Gastroesophageal sphincter (tissue), 4 donors: ENCODE measurements around the gene SLC2A4. TPM values are rescaled to one million over a fixed set of nuclear protein-coding genes. Genes with fewer than 3 reads are reported as not detected.
"Not testable (repeated sequence)": the region's sequence is repeated elsewhere in the genome, so short reads cannot be mapped to it uniquely, and the experiment has no call there.

ENCODE experiments used
- ATAC-seq: fragments of 150-250 bp; one replicate; pipeline ENCODE4 v1.9.1; 2016; ENCODE audit warnings: mild to moderate bottlenecking, moderate library complexity
- H3K27ac ChIP-seq, 4 donors: fragments of 200-600 bp; sonication (generic) in 3 of 4; 1 replicate in 3 of 4; 2 replicates in 1 of 4; pipeline ENCODE4 v1.5.1; 2016 to 2019
- H3K27me3 ChIP-seq: fragments of 200-600 bp; sonication (generic); one replicate; pipeline ENCODE4 v1.5.1; 2019
- H3K36me3 ChIP-seq, 2 donors: fragments of 200-600 bp; sonication (generic); one replicate each; pipeline ENCODE4 v1.5.1; 2019; ENCODE audit warnings: control low read depth in 1 of 2
- H3K4me1 ChIP-seq, 3 donors: fragments of 200-600 bp; sonication (generic); 1 replicate in 2 of 3; 2 replicates in 1 of 3; pipeline ENCODE4 v1.5.1; 2016 to 2019; ENCODE audit warnings: control low read depth in 2 of 3
- H3K4me3 ChIP-seq, 2 donors: fragments of 200-600 bp; sonication (generic); one replicate each; pipeline ENCODE4 v1.5.1; 2019; ENCODE audit warnings: mild to moderate bottlenecking in 1 of 2, moderate library complexity in 1 of 2
- H3K9me3 ChIP-seq, 3 donors: fragments of 200-600 bp; sonication (generic); one replicate each; pipeline ENCODE4 v1.5.1; 2017 to 2019; ENCODE audit warnings: control low read depth in 2 of 3
- EP300 ChIP-seq: sonication (generic); formaldehyde crosslinking; IDR thresholded peaks from one replicate; pipeline ENCODE4 v1.6.1; 2017; ENCODE audit warnings: antibody characterized with exemption, mild to moderate bottlenecking
- POLR2A ChIP-seq, 2 donors: fragments of 450-650 bp; IDR thresholded peaks; one replicate each; pipeline ENCODE4 v1.6.1; 2017; ENCODE audit warnings: antibody characterized with exemption in 2 of 2, mild to moderate bottlenecking in 2 of 2, moderate library complexity in 1 of 2
- POLR2AphosphoS5 ChIP-seq: sonication (generic); formaldehyde crosslinking; IDR thresholded peaks from one replicate; pipeline ENCODE4 v1.6.1; 2017; ENCODE audit warnings: antibody characterized with exemption
- WGBS, 2 donors: methylation state at CpG; one replicate each; pipeline ENCODE4 v1.1.5; 2018; ENCODE audit warnings: low coverage in 1 of 2; 5-methylcytosine and 5-hydroxymethylcytosine counted together
- total RNA-seq, 4 donors: library from RNA; depleted of rRNA; stranded (reverse); fragments of >200 nt; gene quantifications; one replicate each; pipeline ENCODE4 v1.1.0, GENCODE V29; 2016
- TF ChIP-seq, protein P1 (sequence below), 4 experiments: fragments of 200-600 bp in 2 of 4; fragments of 450-650 bp in 2 of 4; sonication (generic) in 1 of 4; IDR thresholded peaks; one replicate each; pipeline ENCODE4 v1.5.1; 2017 to 2019; ENCODE audit warnings: antibody characterized with exemption in 4 of 4, mild to moderate bottlenecking in 2 of 4, moderate library complexity in 2 of 4

SLC2A4 gene
- total RNA-seq, 4 donors from 2014 or later: 71.8 to 200 (median 149) TPM

- TF ChIP-seq POLR2AphosphoS5 (no peak), POLR2A (IDR thresholded peaks at IDR 0.05) (no peak), EP300 (no peak)
- TF ChIP-seq, protein P1, sequence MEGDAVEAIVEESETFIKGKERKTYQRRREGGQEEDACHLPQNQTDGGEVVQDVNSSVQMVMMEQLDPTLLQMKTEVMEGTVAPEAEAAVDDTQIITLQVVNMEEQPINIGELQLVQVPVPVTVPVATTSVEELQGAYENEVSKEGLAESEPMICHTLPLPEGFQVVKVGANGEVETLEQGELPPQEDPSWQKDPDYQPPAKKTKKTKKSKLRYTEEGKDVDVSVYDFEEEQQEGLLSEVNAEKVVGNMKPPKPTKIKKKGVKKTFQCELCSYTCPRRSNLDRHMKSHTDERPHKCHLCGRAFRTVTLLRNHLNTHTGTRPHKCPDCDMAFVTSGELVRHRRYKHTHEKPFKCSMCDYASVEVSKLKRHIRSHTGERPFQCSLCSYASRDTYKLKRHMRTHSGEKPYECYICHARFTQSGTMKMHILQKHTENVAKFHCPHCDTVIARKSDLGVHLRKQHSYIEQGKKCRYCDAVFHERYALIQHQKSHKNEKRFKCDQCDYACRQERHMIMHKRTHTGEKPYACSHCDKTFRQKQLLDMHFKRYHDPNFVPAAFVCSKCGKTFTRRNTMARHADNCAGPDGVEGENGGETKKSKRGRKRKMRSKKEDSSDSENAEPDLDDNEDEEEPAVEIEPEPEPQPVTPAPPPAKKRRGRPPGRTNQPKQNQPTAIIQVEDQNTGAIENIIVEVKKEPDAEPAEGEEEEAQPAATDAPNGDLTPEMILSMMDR (IDR thresholded peaks at IDR 0.05): no peak
- Histone ChIP-seq H3K4me3 (peak overlapping the region; percentile 60 to 63), H3K27me3 (peaks cover 22% of the 10 kb centered on the region), H3K27ac (peak overlapping the region; percentile 72 to 96 (median 90)), H3K4me1 (peaks cover 0 to 31% (median 14%) of the 10 kb centered on the region in 3 donors), H3K36me3 (peaks cover 0 to 15% of the 10 kb centered on the region in 2 donors), H3K9me3 (no peaks in the 10 kb centered on the region)
- ATAC-seq: no peak
- WGBS, 2 donors: 100% methylated on average over 1 of the region's 13 CpGs; no CpG with 5 or more reads in 1 of the 2 donors
Measured at GRCh38 chr17:7330638-7331015, 49.1 kb downstream of the SLC2A4 start.

- Histone ChIP-seq H3K36me3 (peaks cover 0 to under 1% of the 10 kb centered on the region in 2 donors), H3K27ac (no peak overlapping the region), H3K4me1 (peaks cover 0 to 29% (median 14%) of the 10 kb centered on the region in 3 donors), H3K27me3 (peaks cover 37% of the 10 kb centered on the region), H3K4me3 (no peak overlapping the region), H3K9me3 (no peaks in the 10 kb centered on the region)
- TF ChIP-seq EP300 (no peak), POLR2AphosphoS5 (no peak), POLR2A (IDR thresholded peaks at IDR 0.05) (no peak)
- TF ChIP-seq, protein P1 (IDR thresholded peaks at IDR 0.05): no peak
- no peak for ATAC-seq
- 33 to 40% methylated on average over 2 to 3 of the region's 7 CpGs for WGBS, 2 donors
Measured at GRCh38 chr17:7332111-7332510, 50.6 kb downstream of the SLC2A4 start.

DNA sequence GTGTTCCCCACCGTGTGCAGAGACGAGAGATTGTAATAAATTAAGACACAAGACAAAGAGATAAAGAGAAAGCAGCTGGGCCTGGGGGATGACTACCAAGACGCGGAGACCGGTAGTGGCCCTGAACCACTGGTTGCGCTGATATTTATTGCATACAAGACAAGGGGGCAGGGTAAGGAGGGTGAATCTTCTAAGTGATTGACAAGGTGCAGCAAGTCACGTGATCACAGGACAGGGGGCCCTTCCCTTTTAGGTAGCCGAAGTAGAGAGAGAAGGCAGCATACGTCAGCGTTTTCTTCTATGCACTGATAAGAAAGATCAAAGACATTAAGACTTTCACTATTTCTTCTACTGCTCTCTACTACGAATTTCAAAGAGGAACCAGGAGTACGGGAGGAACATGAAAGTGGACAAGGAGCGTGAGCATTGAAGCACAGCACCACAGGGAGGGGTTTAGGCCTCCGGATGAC, 51.1 kb downstream of the SLC2A4 start:
- H3K27ac ChIP-seq, H3K9me3 ChIP-seq, H3K36me3 ChIP-seq, ATAC-seq, H3K4me3 ChIP-seq: not testable (repeated sequence)
- H3K4me1 ChIP-seq: peaks cover 0 to 23% (median 14%) of the 10 kb centered on the region in 3 donors
- peaks cover 40% of the 10 kb centered on the region for H3K27me3 ChIP-seq
- WGBS, 2 donors: 34 to 66% methylated on average over 8 to 13 of the region's 14 CpGs

GRCh38 chr17:7334938-7335538, 53.5 kb downstream of the SLC2A4 start:
- WGBS, 2 donors: 80% methylated on average over 2 of the region's 3 CpGs; no CpG with 5 or more reads in 1 of the 2 donors
- no peak for ATAC-seq
- H3K27ac ChIP-seq: no peak overlapping the region
- peaks cover 58% of the 10 kb centered on the region for H3K27me3 ChIP-seq
- TF ChIP-seq POLR2A (IDR thresholded peaks at IDR 0.05) (no peak), EP300 (no peak), POLR2AphosphoS5 (no peak)
- TF ChIP-seq, protein P1 (IDR thresholded peaks at IDR 0.05): no peak
- H3K4me3 ChIP-seq: no peak overlapping the region
- H3K4me1 ChIP-seq: peaks cover 0 to 10% (median 6%) of the 10 kb centered on the region in 3 donors
- no peaks in the 10 kb centered on the region for H3K9me3 ChIP-seq
- H3K36me3 ChIP-seq: no peaks in the 10 kb centered on the region

GRCh38 chr17:7335765-7336164, 54.2 kb downstream of the SLC2A4 start:
- ATAC-seq, H3K36me3 ChIP-seq, H3K4me3 ChIP-seq, H3K4me1 ChIP-seq, H3K9me3 ChIP-seq, H3K27ac ChIP-seq: not testable (repeated sequence)
- whole genome bisulfite sequencing, 2 donors: 44 to 73% methylated on average over 3 to 13 of the region's 13 CpGs
- H3K27me3 ChIP-seq: peaks cover 63% of the 10 kb centered on the region
